Measurements from ENCODE around the gene STARD3.
"Not testable (repeated sequence)": the region's sequence is repeated elsewhere in the genome, so short reads cannot be mapped to it uniquely, and the experiment has no call there.

Gene STARD3

DNA sequence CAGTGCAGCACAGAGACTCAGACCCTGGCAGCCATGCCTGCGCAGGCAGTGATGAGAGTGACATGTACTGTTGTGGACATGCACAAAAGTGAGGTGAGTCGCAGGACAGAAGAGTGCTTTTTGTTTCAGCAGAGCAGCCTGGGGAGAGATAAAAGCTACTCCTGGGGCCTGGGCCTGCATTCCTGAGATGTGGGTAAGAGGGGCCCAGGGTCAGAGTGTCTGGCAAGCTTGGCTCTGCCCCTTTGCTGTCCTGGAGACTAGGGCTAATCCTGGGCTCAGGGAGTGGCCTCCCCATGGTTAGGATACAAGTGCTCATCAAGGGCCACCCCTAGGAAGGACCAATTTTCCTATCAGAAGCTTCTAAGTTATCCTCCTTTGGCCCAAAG lies 58.1 kb downstream of the STARD3 start:
- DNase-seq (ENCODE audit: low read depth in 2 of 2), result no peak

DNA sequence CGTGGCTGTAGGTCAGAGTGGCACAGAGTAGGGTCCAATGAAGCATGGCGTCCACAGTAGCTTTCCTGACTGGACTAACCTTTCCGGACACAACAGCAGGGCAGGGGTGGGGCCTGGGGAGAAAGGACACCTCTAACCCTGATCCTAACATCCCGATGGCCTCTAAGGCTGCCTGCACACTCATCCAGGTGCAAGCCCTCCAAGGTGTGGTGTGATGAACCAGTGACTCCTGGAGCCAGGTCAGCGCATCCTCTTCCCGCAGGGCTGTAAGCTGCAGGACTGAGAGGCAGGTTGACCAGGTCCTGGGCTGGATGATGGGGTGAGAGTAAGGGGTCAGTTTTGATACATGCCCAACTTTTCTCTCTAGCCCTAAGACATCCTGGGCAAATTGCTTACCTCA lies 59.8 kb downstream of the STARD3 start:
- no peak for DNase-seq (ENCODE audit: low read depth in 2 of 2)

DNA sequence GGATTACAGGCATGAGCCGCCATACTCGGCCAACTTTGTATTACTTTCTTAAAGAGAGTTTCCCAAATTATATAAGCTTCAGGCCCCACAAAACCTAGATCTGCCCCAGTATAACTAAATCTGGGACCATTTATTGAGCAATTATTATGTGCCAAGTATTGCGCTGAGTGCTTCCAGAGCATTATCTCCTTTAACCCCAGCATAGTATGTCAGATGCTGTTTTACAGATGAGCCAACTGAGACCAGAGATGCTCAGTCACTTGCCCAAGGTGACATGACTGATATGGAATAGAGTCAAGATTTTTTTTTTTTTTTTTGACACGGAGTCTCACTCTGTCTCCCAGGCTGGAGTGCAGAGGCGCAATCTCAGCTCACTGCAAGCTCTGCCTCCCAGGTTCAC lies 61.0 kb downstream of the STARD3 start:
- DNase-seq (ENCODE audit: low read depth in 2 of 2), result no peak

- not testable (repeated sequence) for DNase-seq (ENCODE audit: low read depth in 2 of 2)
Observed at GRCh38 chr17:39699157-39699817, 62.3 kb downstream of the STARD3 start.

DNA sequence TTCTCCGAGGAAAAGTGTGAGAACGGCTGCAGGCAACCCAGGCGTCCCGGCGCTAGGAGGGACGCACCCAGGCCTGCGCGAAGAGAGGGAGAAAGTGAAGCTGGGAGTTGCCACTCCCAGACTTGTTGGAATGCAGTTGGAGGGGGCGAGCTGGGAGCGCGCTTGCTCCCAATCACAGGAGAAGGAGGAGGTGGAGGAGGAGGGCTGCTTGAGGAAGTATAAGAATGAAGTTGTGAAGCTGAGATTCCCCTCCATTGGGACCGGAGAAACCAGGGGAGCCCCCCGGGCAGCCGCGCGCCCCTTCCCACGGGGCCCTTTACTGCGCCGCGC lies 62.8 kb downstream of the STARD3 start, which contains the start of gene ERBB2:
TSS of gene ERBB2 (plus strand) at position 247 of the 330 bp plus-strand sequence. CDS start 175 bp downstream, outside the sequence.
- DNase-seq (ENCODE audit: low read depth in 2 of 2), result no peak

DNA sequence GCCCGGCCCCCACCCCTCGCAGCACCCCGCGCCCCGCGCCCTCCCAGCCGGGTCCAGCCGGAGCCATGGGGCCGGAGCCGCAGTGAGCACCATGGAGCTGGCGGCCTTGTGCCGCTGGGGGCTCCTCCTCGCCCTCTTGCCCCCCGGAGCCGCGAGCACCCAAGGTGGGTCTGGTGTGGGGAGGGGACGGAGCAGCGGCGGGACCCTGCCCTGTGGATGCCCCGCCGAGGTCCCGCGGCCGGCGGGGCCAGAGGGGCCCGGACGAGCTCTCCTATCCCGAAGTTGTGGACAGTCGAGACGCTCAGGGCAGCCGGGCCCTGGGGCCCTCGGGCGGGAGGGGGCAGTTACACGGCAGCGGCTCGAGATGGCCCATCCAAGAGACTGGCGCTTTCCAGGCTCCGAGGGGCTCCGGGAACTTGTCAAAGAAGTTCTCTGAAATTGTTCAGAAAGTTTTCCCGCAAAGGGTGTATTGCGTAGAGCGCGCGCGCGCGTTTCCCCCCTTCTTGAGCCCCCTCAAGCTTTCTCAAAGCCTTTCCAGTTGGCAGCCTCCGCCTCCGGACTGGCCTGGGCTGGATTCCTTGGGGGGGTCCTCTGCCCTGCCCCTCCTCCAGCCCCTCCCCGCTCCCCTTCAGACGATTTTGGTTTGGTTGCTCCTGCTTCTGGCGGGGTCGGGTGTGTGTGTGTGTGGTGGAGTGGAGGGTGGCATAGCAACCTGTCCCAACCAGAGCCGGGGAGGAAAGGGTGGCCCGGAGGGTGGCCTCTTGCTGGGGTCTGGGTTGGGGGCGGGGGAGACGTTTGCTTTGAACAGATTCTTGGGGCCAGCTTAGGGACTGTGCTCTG lies 63.4 kb downstream of the STARD3 start:
- DNase-seq (ENCODE audit: low read depth in 2 of 2), result no peak

GRCh38 chr17:39701012-39701783 lies 64.3 kb downstream of the STARD3 start:
- no peak for DNase-seq (ENCODE audit: low read depth in 2 of 2)

DNA sequence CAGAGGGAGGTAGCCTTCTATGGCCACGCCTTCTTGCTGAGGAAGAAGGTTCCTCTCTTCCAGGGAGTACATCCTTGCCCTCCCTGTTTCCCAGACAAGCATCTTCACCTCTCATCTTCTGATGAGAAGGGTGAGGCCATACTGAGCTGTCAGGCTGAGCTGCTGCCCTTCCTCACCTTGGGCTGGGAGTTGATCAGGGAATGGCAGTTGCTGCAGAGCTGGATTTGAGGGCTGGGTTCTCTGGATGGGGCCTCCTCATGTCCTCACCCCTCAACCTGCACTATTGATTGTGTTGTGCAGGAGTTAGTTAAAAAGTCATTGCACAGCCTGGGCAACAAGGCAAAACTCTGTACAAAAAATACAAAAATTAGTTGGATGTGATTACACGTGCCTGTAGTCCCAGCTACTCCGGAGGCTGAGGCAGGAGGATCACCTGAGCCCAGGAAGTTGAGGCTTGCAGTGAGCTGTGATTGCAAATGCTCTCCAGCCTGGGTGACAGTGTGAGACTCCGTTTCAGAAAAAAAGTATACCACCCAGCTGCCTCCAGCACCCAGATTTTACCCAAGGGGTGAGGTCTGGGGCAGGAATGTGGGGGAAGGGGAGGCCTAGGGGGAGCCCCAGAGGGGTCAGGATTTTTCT lies 65.0 kb downstream of the STARD3 start:
- DNase-seq (ENCODE audit: low read depth in 2 of 2), result no peak

- no peak for DNase-seq (ENCODE audit: low read depth in 2 of 2)
Observed at GRCh38 chr17:39702901-39703893, 66.3 kb downstream of the STARD3 start.

DNA sequence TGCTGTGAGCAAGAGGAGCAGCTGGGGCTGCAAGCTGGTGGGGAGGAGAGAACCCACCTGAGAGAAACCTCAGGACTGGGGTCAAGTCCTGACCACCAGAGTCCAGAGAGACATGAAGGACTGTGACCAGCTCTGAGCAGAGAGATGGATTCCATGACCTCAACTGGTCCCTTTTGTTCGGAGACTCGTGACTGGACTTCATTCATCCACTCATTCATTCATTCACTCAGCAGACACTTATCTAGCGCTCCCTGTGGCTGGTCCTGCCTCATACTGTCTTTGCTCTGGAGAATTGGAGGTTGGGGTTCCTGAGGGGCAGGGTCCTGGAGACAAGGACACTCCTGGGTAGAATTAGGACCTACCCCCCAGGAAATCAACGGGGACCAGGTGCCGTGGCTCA lies 67.0 kb downstream of the STARD3 start:
- no peak for DNase-seq (ENCODE audit: low read depth in 2 of 2)

DNA sequence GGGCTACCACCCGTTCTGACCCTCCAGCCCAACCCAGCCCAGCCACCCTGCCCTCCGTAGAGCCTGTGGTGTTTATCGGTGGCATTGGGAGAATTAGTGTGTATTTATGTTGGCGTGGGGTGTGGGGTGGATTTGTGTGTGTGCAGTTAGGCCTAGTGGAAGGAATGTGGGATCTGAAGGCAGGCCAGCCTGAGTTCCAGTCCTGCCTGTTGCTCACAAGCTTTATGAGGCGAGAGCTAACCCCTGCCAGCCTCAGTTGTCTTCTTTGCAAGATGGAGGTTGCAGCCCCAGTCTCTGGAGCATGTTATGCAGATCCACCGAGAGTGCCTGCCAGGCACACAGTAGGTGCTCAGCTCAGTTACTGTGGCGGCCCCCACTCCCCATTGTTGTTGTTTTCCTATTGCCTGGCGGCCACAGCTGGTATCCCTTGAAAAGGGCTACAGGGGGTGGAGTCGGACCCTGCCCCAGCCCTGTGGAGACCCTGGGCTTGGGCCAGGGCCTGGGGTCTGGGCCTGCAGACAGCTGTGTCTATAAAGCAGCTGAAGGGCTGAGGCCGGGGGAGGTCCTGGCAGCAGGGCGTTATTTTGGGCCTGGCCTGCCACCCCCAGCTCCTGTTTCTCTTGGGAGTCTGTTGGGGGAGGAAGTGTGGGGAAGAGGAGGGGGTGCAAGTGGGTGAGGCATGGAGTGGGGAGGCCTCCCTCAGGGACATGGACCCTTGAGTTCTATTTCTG lies 68.0 kb downstream of the STARD3 start:
- DNase-seq (ENCODE audit: low read depth in 2 of 2), result no peak

- DNase-seq (ENCODE audit: low read depth in 2 of 2), result no peak
Observed at GRCh38 chr17:39705786-39706348, 68.9 kb downstream of the STARD3 start.

- no peak for DNase-seq (ENCODE audit: low read depth in 2 of 2)
Observed at GRCh38 chr17:39706383-39706782, 69.4 kb downstream of the STARD3 start.

- DNase-seq (ENCODE audit: low read depth in 2 of 2), result no peak
Observed at GRCh38 chr17:39706921-39707337, 70.0 kb downstream of the STARD3 start.

- no peak for DNase-seq (ENCODE audit: low read depth in 2 of 2)
Observed at GRCh38 chr17:39709319-39709997, 72.5 kb downstream of the STARD3 start.

DNA sequence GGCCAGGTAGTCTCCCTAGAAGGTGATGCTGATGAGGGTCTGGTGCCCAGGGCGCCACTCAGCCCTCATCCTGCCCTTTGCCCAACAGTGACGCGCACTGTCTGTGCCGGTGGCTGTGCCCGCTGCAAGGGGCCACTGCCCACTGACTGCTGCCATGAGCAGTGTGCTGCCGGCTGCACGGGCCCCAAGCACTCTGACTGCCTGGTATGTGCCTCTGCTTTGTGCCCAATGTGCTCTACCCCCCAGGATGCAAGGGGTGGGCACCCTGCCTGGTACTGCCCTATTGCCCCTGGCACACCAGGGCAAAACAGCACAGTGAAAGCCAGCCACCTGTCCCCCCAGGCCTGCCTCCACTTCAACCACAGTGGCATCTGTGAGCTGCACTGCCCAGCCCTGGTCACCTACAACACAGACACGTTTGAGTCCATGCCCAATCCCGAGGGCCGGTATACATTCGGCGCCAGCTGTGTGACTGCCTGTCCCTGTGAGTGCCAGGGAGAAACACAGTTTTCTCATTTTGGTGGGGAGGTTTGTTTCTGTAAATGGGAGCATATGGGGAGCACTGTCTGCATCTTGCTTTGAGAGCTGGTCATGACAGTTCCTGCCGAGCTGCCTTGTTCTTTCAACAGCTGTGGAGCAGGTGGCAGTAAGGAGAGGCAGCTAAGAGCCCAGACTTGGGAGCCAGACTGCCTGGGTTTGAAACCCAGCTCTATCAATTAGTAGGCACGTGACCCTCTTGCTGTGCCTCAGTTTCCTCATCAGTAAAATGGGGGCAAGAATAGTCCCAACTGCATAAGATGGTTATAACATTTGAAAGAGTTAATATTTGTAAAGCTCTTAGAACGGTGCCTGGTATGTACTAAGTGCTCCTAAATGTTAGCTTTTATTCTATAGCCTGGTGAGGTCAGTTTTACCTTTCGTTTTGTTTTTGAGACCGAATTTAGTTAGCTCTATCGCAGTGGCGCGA lies 73.3 kb downstream of the STARD3 start:
- DNase-seq (ENCODE audit: low read depth in 2 of 2), result no peak

- not testable (repeated sequence) for DNase-seq (ENCODE audit: low read depth in 2 of 2)
Observed at GRCh38 chr17:39711071-39711470, 74.1 kb downstream of the STARD3 start.

DNA sequence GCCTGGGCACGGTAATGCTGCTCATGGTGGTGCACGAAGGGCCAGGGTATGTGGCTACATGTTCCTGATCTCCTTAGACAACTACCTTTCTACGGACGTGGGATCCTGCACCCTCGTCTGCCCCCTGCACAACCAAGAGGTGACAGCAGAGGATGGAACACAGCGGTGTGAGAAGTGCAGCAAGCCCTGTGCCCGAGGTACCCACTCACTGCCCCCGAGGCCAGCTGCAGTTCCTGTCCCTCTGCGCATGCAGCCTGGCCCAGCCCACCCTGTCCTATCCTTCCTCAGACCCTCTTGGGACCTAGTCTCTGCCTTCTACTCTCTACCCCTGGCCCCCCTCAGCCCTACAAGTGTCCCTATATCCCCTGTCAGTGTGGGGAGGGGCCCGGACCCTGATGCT lies 74.9 kb downstream of the STARD3 start:
- DNase-seq (ENCODE audit: low read depth in 2 of 2), result no peak

Measured in stimulated activated CD4-positive, alpha-beta T cell treated with anti-CD3 and anti-CD28 coated beads, Interleukin-15, amount 100 ng/mL, for 48 hours (primary cell).